ENCODE measurements around the gene CACUL1. TPM values are rescaled to one million over a fixed set of nuclear protein-coding genes. Genes with fewer than 3 reads are reported as not detected.

CACUL1 gene
- total and polyA plus RNA-seq, 2 donors (not counting 3 experiments of a cell fraction or from before 2014, with no cell fraction given): 6.0 to 35.1 TPM

GRCh38 chr10:118720685-118721538, 33.9 kb downstream of the CACUL1 start:
- no peak overlapping the region for H3K9ac ChIP-seq (replicated peaks; ENCODE audit: extremely low read depth, insufficient read depth, low read length)
- peaks cover 19% of the 10 kb centered on the region for H3K79me2 ChIP-seq (ENCODE audit: control insufficient read depth, insufficient read depth, low read length)
- H3K27ac ChIP-seq (ENCODE audit: insufficient read depth, low read depth, low read length): no peak overlapping the region
- POLR2A ChIA-PET: interaction anchor here (0.7 kb wide), 1 partner anchor 152 kb away, joined by 3 read pairs; no protein-coding TSS in a partner anchor
- H3K4me1 ChIP-seq (ENCODE audit: control insufficient read depth, extremely low read depth, insufficient read depth, low read length): peaks cover 11% of the 10 kb centered on the region
- CTCF ChIA-PET: interaction anchor here (0.6 to 6.0 kb wide), 35 partner anchors 9 to 1479 kb away, joined by 3 to 168 read pairs (median 6); partner anchors contain the start of gene CACUL1
- H3K9me1 ChIP-seq (replicated peaks; ENCODE audit: control insufficient read depth, extremely low read depth, insufficient read depth, low read length): no peaks in the 10 kb centered on the region
- no peak overlapping the region for H3K4me3 ChIP-seq (replicated peaks in 1 of 3; ENCODE audit: insufficient read depth in 1 of 3, low read depth in 1 of 3, low read length in 3 of 3)
- DNase-seq (ENCODE audit: low read depth, low spot score) (peak; percentile 75), FAIRE-seq (peak; percentile 83)
- no peaks in the 10 kb centered on the region for H3K27me3 ChIP-seq (ENCODE audit: control insufficient read depth in 2 of 2, insufficient read depth in 2 of 2, low read length in 2 of 2)
- TF ChIP-seq EZH2 (IDR thresholded peaks at IDR 0.05; ENCODE audit: borderline replicate concordance, low read depth, low read length, severe bottlenecking) (no peak), JUN (IDR thresholded peaks at IDR 0.05; ENCODE audit: borderline replicate concordance, insufficient read depth, insufficient read length, low read depth) (no peak), MYC (IDR thresholded peaks at IDR 0.05; ENCODE audit: low read depth, low read length) (no peak), FOS (IDR thresholded peaks at IDR 0.05; ENCODE audit: borderline replicate concordance, insufficient read depth, low read length) (no peak)
- TF ChIP-seq, protein P1, sequence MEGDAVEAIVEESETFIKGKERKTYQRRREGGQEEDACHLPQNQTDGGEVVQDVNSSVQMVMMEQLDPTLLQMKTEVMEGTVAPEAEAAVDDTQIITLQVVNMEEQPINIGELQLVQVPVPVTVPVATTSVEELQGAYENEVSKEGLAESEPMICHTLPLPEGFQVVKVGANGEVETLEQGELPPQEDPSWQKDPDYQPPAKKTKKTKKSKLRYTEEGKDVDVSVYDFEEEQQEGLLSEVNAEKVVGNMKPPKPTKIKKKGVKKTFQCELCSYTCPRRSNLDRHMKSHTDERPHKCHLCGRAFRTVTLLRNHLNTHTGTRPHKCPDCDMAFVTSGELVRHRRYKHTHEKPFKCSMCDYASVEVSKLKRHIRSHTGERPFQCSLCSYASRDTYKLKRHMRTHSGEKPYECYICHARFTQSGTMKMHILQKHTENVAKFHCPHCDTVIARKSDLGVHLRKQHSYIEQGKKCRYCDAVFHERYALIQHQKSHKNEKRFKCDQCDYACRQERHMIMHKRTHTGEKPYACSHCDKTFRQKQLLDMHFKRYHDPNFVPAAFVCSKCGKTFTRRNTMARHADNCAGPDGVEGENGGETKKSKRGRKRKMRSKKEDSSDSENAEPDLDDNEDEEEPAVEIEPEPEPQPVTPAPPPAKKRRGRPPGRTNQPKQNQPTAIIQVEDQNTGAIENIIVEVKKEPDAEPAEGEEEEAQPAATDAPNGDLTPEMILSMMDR (IDR thresholded peaks at IDR 0.05; ENCODE audit: extremely low read depth in 1 of 2, insufficient read depth in 1 of 2, low read depth in 1 of 2, low read length in 2 of 2): peak; percentile 47 to 51
- H2AFZ ChIP-seq (ENCODE audit: low read depth, low read length): no peak overlapping the region
- no peak overlapping the region for H3K4me2 ChIP-seq (ENCODE audit: insufficient read depth, low read length)
- intact Hi-C loops (cut with micrococcal nuclease) (loop anchor here (1.0 to 2.0 kb wide), 4 partner anchors 34 to 153 kb away; partner anchors contain the start of gene CACUL1), dilution Hi-C loops (cut with MboI; ENCODE audit: extremely low pct_ligation_motif_present, low sequenced_read_pairs) (no loop called here)
- H3K36me3 ChIP-seq (ENCODE audit: control insufficient read depth in 2 of 2, extremely low read depth in 1 of 2, insufficient read depth in 2 of 2, low read length in 2 of 2): no peaks in the 10 kb centered on the region
- BruUV-seq (replicated peaks): no TSS peak
- H4K20me1 ChIP-seq (replicated peaks; ENCODE audit: control insufficient read depth, extremely low read depth, insufficient read depth, low read length): peaks cover 4% of the 10 kb centered on the region
- H3K9me3 ChIP-seq (replicated peaks; ENCODE audit: control insufficient read depth, insufficient read depth, low read length): no peaks in the 10 kb centered on the region
